Measurements from ENCODE around the gene OR10D3. TPM values are rescaled to one million over a fixed set of nuclear protein-coding genes. Genes with fewer than 3 reads are reported as not detected.

Gene OR10D3
- total RNA-seq, 1 donor from 2014 or later: not detected

GRCh38 chr11:124194293-124195188, 11.4 kb downstream of the OR10D3 start:
- Mint-ChIP-seq H3K4me1 (ENCODE audit: low read depth) (peaks cover 3% of the 10 kb centered on the region), H3K27me3 (no peaks in the 10 kb centered on the region), H3K4me3 (ENCODE audit: low read depth) (no peak overlapping the region), H3K36me3 (ENCODE audit: insufficient read depth) (no peaks in the 10 kb centered on the region), H3K9me3 (ENCODE audit: low read depth) (peaks cover 3% of the 10 kb centered on the region), H3K27ac (no peak overlapping the region)
- DNase-seq (ENCODE audit: low spot score, unreplicated experiment): no peak
- TF ChIP-seq, protein P1, sequence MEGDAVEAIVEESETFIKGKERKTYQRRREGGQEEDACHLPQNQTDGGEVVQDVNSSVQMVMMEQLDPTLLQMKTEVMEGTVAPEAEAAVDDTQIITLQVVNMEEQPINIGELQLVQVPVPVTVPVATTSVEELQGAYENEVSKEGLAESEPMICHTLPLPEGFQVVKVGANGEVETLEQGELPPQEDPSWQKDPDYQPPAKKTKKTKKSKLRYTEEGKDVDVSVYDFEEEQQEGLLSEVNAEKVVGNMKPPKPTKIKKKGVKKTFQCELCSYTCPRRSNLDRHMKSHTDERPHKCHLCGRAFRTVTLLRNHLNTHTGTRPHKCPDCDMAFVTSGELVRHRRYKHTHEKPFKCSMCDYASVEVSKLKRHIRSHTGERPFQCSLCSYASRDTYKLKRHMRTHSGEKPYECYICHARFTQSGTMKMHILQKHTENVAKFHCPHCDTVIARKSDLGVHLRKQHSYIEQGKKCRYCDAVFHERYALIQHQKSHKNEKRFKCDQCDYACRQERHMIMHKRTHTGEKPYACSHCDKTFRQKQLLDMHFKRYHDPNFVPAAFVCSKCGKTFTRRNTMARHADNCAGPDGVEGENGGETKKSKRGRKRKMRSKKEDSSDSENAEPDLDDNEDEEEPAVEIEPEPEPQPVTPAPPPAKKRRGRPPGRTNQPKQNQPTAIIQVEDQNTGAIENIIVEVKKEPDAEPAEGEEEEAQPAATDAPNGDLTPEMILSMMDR (IDR thresholded peaks at IDR 0.05; ENCODE audit: unreplicated experiment): no peak

DNA sequence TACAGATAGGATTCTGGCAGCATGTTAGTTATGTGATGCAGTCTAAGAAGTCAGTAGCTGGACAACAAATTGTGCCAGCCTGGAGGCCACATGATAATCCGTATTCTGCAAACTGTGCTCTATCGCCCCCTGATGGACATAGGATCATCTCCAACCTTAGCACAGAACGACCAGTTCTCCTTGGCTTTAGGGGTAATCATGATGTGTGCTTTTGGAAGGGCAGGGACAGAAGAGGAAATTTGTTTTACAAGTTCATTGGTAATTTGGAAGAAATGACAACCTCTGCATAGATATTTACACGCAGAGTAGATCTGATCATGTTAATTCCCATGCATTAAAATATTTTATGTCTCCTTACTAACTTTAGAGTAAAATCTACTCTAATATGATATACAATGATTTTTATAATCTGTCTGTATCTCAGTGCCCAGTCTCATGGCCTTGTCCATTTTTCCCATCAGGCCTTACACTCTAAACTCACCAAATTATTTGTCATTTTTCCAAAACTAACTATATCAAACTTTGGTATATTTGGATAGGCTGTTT, 12.1 kb downstream of the OR10D3 start:
- Mint-ChIP-seq H3K9me3 (ENCODE audit: low read depth) (peaks cover 3% of the 10 kb centered on the region), H3K27me3 (no peaks in the 10 kb centered on the region), H3K27ac (no peak overlapping the region), H3K4me1 (ENCODE audit: low read depth) (peaks cover 2% of the 10 kb centered on the region), H3K36me3 (ENCODE audit: insufficient read depth) (no peaks in the 10 kb centered on the region), H3K4me3 (ENCODE audit: low read depth) (no peak overlapping the region)
- no peak for DNase-seq (ENCODE audit: low spot score, unreplicated experiment)
- TF ChIP-seq, protein P1 (IDR thresholded peaks at IDR 0.05; ENCODE audit: unreplicated experiment): peak; percentile 67

DNA sequence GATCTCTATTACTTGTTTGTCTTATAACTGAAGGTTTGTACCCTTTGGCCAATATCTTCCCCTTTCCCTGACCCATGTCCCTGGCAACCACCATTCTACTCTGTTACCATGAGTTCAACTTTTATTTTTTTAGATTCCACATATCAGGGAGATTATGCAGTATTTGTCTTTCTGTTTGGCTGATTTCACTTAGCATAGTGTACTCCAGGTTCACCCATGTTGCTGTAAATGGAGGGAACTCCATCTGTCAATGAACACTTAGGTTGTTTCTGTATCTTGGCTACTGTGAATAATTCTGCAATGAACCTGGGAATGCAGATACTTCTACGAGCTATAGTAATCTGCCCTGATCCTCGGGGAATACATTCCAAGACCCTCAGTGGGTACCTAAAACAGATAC, 14.9 kb downstream of the OR10D3 start:
- no peaks in the 10 kb centered on the region for H3K36me3 Mint-ChIP-seq (ENCODE audit: insufficient read depth)

DNA sequence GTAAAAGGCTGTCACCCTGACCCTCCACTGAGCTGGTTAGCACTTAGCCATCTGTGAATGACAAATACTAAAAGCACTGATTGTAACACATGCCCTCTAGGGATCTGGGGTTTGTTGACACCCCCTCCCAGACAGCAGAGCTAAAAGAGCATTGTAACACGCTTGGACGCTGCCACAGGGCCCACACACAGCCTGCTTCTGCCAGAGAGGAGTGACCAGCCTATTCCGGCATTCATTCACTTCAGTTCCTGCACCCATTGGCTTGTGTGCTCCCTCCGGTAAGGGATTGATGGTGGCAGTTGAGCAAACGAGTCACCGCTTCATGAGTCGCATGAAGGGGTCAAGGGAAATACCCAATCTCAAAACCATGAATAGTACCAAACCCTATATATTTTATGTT, 15.8 kb downstream of the OR10D3 start:
- Mint-ChIP-seq H3K4me3 (ENCODE audit: low read depth) (no peak overlapping the region), H3K27ac (no peak overlapping the region), H3K9me3 (ENCODE audit: low read depth) (peaks cover 3% of the 10 kb centered on the region), H3K36me3 (ENCODE audit: insufficient read depth) (no peaks in the 10 kb centered on the region), H3K27me3 (no peaks in the 10 kb centered on the region), H3K4me1 (ENCODE audit: low read depth) (no peaks in the 10 kb centered on the region)
- TF ChIP-seq, protein P1 (IDR thresholded peaks at IDR 0.05; ENCODE audit: unreplicated experiment): no peak
- no peak for DNase-seq (ENCODE audit: low spot score, unreplicated experiment)

More for the DNA sequence above, 14.9 kb downstream of the OR10D3 start:
- Mint-ChIP-seq H3K4me1 (ENCODE audit: low read depth) (no peaks in the 10 kb centered on the region), H3K27me3 (no peaks in the 10 kb centered on the region), H3K9me3 (ENCODE audit: low read depth) (peaks cover 3% of the 10 kb centered on the region), H3K27ac (no peak overlapping the region), H3K4me3 (ENCODE audit: low read depth) (no peak overlapping the region)
- DNase-seq (ENCODE audit: low spot score, unreplicated experiment): no peak
- TF ChIP-seq, protein P1 (IDR thresholded peaks at IDR 0.05; ENCODE audit: unreplicated experiment): no peak

DNA sequence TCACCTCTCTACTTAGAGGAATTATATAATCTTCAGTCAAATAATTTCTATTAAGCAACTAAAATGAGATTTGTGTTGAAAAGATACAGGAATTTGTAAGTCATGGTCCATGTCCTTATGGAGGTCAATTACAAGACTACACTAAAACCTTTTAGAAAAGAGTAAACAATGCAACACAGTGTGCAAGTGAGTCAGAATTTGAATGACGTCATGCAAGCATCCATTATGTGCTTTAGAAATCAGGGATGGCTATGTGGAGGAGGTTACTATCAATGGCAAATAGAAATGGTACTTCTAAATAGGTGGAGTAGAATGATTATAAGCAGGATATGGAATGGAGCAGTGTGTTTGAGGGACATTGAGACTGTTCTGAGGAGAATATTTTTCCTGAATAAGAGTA, 16.6 kb downstream of the OR10D3 start:
- no peak overlapping the region for H3K27ac Mint-ChIP-seq
- DNase-seq (ENCODE audit: low spot score, unreplicated experiment): no peak
- H3K9me3 Mint-ChIP-seq (ENCODE audit: low read depth): peaks cover 3% of the 10 kb centered on the region
- H3K36me3 Mint-ChIP-seq (ENCODE audit: insufficient read depth): no peaks in the 10 kb centered on the region
- no peaks in the 10 kb centered on the region for H3K4me1 Mint-ChIP-seq (ENCODE audit: low read depth)
- no peak overlapping the region for H3K4me3 Mint-ChIP-seq (ENCODE audit: low read depth)
- TF ChIP-seq, protein P1 (IDR thresholded peaks at IDR 0.05; ENCODE audit: unreplicated experiment): no peak
- no peaks in the 10 kb centered on the region for H3K27me3 Mint-ChIP-seq

Measured in progenitor cell of endocrine pancreas (in vitro differentiated cells).